ENCODE data around the gene PCF11.
"Not testable (repeated sequence)": the region's sequence is repeated elsewhere in the genome, so short reads cannot be mapped to it uniquely, and the experiment has no call there.

The PCF11 gene

DNA sequence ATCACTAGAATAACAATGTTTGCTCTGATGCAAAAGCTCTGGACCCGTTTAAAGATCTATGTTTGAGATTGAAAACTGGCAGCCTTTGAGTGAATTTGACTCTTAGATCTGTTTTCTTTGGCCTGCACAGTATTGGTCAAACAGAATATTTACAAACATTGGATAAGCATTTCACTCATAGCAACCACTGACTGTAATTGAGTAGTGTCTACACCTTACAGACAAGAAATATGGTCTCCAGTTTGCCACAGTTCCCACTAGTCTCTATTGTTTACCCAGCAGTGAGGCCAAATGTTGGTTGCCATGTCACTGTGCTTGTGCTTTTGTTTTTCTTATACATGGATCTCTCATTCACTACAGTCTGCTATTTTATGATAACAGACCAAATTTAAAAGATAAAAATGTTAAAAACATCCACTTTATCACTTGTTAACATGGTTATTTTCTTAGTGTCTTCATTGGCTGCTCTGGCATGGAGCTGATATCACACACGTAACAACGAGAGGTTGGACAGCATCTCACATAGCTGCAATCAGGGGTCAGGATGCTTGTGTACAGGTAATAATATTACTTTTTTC is 48.8 kb downstream of the PCF11 start:
- TF ChIP-seq CTCF (IDR thresholded peaks at IDR 0.05; ENCODE audit: extremely low read depth, missing control alignments) = no peak
- DNase-seq (ENCODE audit: low spot score) = no peak

DNA sequence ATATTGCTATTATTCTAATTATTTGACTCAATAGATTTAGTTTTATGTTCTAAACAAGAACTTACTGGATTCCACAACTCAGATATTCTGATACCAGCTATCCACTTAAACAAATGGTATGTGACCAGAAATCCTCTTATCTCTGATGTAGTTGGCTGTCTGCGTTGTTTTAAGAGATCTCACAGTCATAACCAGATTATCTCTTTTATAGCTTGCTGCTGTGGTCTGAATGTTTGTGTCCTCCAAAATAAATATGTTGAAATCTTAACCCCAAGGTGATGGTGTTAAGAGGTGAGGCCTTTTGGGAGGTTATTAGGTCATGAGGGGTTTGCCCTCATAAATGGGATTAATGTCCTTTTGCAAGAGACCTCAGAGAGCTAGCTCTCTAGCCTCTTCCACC is 49.3 kb downstream of the PCF11 start:
- no peak for TF ChIP-seq CTCF (IDR thresholded peaks at IDR 0.05; ENCODE audit: extremely low read depth, missing control alignments)
- no peak for DNase-seq (ENCODE audit: low spot score)

DNA sequence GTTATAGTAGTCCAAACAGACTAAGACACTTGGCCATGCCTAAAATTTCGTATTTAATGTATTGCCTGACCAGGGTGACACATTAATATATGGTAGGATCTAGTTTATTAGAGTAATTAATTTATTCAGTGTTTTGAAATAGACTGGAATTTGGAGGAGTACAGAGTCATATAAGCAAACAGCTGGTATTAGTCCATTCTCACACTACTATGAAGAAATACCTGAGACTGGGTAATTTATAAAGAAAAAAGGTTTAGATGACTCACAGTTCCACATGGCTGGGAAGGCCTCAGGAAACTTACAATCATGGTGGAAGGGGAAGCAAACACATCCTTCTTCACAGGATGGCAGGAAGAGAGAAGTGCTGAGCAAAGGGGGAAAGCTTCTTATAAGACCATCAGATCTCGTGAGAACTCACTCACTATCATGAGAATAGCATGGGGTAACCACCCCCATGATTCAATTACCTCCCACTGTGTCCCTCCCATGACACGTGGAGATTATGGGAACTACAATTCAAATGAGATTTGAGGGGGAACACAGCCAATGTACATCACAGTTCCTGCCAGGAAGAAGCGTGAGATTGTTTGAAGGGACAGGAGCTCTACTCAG is 49.9 kb downstream of the PCF11 start:
- DNase-seq (ENCODE audit: low spot score) = not testable (repeated sequence)

- DNase-seq (ENCODE audit: low spot score) = no peak
- peak; percentile 14 for TF ChIP-seq CTCF (IDR thresholded peaks at IDR 0.05; ENCODE audit: extremely low read depth, missing control alignments)
Measured at GRCh38 chr11:83219095-83219494, 62.2 kb downstream of the PCF11 start.

GRCh38 chr11:83220260-83220659 is 63.3 kb downstream of the PCF11 start:
- TF ChIP-seq CTCF (IDR thresholded peaks at IDR 0.05; ENCODE audit: extremely low read depth, missing control alignments) = no peak
- no peak for DNase-seq (ENCODE audit: low spot score)

DNA sequence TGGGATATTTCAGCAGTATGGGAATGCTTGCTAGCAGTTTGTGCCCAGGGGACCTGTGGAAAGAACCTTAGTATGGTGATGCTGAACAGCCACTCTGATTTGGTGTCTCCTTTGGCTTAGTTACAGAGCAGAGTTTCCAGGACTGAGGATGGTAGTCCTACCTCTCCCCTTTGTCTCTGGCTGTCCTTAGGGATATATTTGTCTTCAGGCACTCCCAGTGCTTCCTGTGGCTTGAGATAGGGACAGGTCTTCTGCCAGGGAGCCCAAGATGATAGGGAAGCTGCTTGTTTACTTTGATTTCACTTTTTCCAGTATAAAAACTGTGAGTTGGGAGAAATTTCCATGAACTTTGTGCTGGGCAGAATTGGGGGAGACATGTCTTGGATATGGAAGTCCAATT is 64.8 kb downstream of the PCF11 start:
- no peak for DNase-seq (ENCODE audit: low spot score)
- no peak for TF ChIP-seq CTCF (IDR thresholded peaks at IDR 0.05; ENCODE audit: extremely low read depth, missing control alignments)

- no peak for DNase-seq (ENCODE audit: low spot score)
- TF ChIP-seq CTCF (IDR thresholded peaks at IDR 0.05; ENCODE audit: extremely low read depth, missing control alignments) = no peak
Measured at GRCh38 chr11:83222499-83222898, 65.6 kb downstream of the PCF11 start.

DNA sequence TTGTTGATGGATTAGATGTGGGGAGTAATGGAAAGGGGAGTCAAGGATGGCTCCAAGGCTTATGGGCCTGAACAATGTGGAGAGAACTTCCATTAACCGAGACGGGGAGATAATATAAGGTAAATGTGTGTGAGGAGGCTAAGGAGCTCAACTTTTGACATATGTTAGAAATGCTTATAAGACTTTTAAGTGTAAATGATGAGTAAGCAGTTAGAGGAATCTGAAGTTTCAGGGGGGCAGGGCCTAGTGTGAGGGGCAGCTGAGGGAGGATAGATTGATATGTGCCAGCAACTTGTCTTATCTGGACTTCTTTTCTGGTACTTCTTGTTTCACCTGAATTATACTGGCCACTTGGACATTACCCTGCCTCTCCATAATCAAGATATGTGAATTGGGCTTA is 66.5 kb downstream of the PCF11 start:
- TF ChIP-seq CTCF (IDR thresholded peaks at IDR 0.05; ENCODE audit: extremely low read depth, missing control alignments) = no peak
- DNase-seq (ENCODE audit: low spot score) = no peak

Measured in GM20000 (cell line).